HL-60 (cell line): ENCODE measurements around the gene BANP.

Source experiments
- GABPA ChIP-seq: IDR thresholded peaks from 2 replicates; pipeline ENCODE4 v1.6.1; 2012; ENCODE audit warnings: low read depth
- POLR2AphosphoS5 ChIP-seq: IDR thresholded peaks from 2 replicates; pipeline ENCODE4 v1.6.1; 2012; ENCODE audit warnings: low read depth
- SPI1 ChIP-seq: IDR thresholded peaks from 2 replicates; pipeline ENCODE4 v1.6.1; 2012; ENCODE audit warnings: low read depth, mild to moderate bottlenecking, borderline replicate concordance
- TF ChIP-seq, protein P1 (sequence below): IDR thresholded peaks from 2 replicates; pipeline ENCODE4 v1.6.1; 2012; ENCODE audit warnings: low read depth; ENCODE audit not compliant: insufficient replicate concordance
- TF ChIP-seq, protein P2 (sequence below): IDR thresholded peaks from one replicate; pipeline ENCODE4 v1.5.1; 2011; ENCODE audit warnings: low read length, control low read depth, inconsistent platforms; ENCODE audit not compliant: insufficient read depth

DNA sequence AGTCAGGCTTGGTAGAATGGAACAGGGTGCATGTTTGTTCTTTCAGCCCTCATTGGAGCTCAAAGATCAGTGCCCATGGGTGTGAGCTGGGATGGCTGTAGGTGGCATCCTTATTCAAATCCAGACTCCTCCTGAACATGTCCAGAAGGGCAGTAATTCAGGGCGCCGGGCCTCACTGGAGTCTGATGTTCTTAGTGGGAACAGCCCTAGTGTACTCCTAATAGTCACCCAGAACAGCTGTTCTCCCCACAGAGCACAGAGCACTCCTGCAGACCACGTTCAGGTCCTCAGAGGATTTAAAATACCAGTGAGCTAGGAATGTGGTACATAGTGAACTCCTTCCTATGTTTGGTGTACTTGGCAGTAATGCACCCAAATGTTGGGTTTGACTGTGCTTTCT lies 96.2 kb downstream of the BANP start:
- TF ChIP-seq, protein P1, sequence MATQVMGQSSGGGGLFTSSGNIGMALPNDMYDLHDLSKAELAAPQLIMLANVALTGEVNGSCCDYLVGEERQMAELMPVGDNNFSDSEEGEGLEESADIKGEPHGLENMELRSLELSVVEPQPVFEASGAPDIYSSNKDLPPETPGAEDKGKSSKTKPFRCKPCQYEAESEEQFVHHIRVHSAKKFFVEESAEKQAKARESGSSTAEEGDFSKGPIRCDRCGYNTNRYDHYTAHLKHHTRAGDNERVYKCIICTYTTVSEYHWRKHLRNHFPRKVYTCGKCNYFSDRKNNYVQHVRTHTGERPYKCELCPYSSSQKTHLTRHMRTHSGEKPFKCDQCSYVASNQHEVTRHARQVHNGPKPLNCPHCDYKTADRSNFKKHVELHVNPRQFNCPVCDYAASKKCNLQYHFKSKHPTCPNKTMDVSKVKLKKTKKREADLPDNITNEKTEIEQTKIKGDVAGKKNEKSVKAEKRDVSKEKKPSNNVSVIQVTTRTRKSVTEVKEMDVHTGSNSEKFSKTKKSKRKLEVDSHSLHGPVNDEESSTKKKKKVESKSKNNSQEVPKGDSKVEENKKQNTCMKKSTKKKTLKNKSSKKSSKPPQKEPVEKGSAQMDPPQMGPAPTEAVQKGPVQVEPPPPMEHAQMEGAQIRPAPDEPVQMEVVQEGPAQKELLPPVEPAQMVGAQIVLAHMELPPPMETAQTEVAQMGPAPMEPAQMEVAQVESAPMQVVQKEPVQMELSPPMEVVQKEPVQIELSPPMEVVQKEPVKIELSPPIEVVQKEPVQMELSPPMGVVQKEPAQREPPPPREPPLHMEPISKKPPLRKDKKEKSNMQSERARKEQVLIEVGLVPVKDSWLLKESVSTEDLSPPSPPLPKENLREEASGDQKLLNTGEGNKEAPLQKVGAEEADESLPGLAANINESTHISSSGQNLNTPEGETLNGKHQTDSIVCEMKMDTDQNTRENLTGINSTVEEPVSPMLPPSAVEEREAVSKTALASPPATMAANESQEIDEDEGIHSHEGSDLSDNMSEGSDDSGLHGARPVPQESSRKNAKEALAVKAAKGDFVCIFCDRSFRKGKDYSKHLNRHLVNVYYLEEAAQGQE: no peak
- TF ChIP-seq, protein P2, sequence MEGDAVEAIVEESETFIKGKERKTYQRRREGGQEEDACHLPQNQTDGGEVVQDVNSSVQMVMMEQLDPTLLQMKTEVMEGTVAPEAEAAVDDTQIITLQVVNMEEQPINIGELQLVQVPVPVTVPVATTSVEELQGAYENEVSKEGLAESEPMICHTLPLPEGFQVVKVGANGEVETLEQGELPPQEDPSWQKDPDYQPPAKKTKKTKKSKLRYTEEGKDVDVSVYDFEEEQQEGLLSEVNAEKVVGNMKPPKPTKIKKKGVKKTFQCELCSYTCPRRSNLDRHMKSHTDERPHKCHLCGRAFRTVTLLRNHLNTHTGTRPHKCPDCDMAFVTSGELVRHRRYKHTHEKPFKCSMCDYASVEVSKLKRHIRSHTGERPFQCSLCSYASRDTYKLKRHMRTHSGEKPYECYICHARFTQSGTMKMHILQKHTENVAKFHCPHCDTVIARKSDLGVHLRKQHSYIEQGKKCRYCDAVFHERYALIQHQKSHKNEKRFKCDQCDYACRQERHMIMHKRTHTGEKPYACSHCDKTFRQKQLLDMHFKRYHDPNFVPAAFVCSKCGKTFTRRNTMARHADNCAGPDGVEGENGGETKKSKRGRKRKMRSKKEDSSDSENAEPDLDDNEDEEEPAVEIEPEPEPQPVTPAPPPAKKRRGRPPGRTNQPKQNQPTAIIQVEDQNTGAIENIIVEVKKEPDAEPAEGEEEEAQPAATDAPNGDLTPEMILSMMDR: no peak
- TF ChIP-seq SPI1: no peak
- no peak for TF ChIP-seq POLR2AphosphoS5
- TF ChIP-seq GABPA: no peak
